Measurements from ENCODE around the gene SVOP. TPM values are rescaled to one million over a fixed set of nuclear protein-coding genes. Genes with fewer than 3 reads are reported as not detected.

Gene SVOP
- total RNA-seq, 1 donor from 2014 or later = not detected

GRCh38 chr12:109014984-109015765 lies 5.7 kb downstream of the SVOP start:
- H3K27ac Mint-ChIP-seq (ENCODE audit: unreplicated experiment) = no peak overlapping the region
- H3K4me1 Mint-ChIP-seq (ENCODE audit: low read depth) = no peaks in the 10 kb centered on the region
- TF ChIP-seq, protein P1, sequence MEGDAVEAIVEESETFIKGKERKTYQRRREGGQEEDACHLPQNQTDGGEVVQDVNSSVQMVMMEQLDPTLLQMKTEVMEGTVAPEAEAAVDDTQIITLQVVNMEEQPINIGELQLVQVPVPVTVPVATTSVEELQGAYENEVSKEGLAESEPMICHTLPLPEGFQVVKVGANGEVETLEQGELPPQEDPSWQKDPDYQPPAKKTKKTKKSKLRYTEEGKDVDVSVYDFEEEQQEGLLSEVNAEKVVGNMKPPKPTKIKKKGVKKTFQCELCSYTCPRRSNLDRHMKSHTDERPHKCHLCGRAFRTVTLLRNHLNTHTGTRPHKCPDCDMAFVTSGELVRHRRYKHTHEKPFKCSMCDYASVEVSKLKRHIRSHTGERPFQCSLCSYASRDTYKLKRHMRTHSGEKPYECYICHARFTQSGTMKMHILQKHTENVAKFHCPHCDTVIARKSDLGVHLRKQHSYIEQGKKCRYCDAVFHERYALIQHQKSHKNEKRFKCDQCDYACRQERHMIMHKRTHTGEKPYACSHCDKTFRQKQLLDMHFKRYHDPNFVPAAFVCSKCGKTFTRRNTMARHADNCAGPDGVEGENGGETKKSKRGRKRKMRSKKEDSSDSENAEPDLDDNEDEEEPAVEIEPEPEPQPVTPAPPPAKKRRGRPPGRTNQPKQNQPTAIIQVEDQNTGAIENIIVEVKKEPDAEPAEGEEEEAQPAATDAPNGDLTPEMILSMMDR (IDR thresholded peaks at IDR 0.05) = no peak
- no peaks in the 10 kb centered on the region for H3K9me3 Mint-ChIP-seq (ENCODE audit: low read depth)
- DNase-seq (ENCODE audit: low spot score) = no peak
- no peaks in the 10 kb centered on the region for H3K36me3 Mint-ChIP-seq (ENCODE audit: low read depth)
- peaks cover 45% of the 10 kb centered on the region for H3K27me3 Mint-ChIP-seq (ENCODE audit: low read depth)
- H3K4me3 Mint-ChIP-seq (ENCODE audit: unreplicated experiment) = no peak overlapping the region

DNA sequence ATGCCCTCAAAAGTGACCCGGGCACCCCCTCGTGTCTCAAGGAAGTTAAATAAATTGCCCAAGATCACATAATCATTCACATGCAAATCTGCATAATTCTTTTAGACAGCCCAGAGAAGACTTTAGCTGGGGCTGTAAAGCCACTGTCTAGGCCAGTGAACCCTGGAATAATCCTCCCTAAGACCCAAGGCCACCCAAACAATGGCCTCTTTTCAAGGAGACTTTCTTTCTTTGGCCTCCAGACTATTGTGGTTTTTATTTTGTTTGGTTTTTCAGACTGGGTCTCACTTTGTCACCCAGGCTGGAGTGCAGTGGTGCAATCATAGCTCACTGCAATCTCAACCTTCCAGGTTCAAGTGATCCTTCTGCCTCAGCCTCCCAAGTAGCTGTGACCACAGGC lies 10.6 kb downstream of the SVOP start:
- H3K4me3 Mint-ChIP-seq (ENCODE audit: unreplicated experiment) = no peak overlapping the region
- H3K27ac Mint-ChIP-seq (ENCODE audit: unreplicated experiment) = no peak overlapping the region
- peaks cover 1% of the 10 kb centered on the region for H3K36me3 Mint-ChIP-seq (ENCODE audit: low read depth)
- no peaks in the 10 kb centered on the region for H3K9me3 Mint-ChIP-seq (ENCODE audit: low read depth)
- DNase-seq (ENCODE audit: low spot score) = no peak
- TF ChIP-seq, protein P1 (IDR thresholded peaks at IDR 0.05) = no peak
- H3K27me3 Mint-ChIP-seq (ENCODE audit: low read depth) = peaks cover 49% of the 10 kb centered on the region
- no peaks in the 10 kb centered on the region for H3K4me1 Mint-ChIP-seq (ENCODE audit: low read depth)

DNA sequence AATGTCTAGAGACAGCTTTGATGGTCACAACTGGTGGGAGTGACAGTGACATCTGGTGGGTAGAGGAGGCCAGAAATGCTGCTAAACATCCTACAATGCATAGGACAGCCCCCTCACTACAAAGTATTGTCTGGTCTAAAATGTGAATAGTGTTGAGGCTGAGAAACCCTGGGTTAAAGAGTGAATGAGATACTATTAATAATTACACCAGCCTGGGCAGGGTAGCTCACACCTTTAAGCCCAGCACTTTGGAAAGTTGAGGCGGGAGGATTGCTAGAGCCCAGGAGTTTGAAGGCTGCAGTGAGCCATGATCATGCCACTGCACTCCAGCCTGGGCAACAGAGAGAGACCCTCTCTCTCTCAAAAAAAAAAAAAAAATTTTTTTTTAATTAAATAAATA lies 11.1 kb downstream of the SVOP start:
- Mint-ChIP-seq H3K27ac (ENCODE audit: unreplicated experiment) (no peak overlapping the region), H3K4me1 (ENCODE audit: low read depth) (no peaks in the 10 kb centered on the region), H3K36me3 (ENCODE audit: low read depth) (peaks cover 1% of the 10 kb centered on the region), H3K9me3 (ENCODE audit: low read depth) (no peaks in the 10 kb centered on the region), H3K4me3 (ENCODE audit: unreplicated experiment) (no peak overlapping the region), H3K27me3 (ENCODE audit: low read depth) (peaks cover 47% of the 10 kb centered on the region)
- TF ChIP-seq, protein P1 (IDR thresholded peaks at IDR 0.05) = no peak
- DNase-seq (ENCODE audit: low spot score) = no peak

- Mint-ChIP-seq H3K4me3 (ENCODE audit: unreplicated experiment) (no peak overlapping the region), H3K27me3 (ENCODE audit: low read depth) (peaks cover 26% of the 10 kb centered on the region), H3K9me3 (ENCODE audit: low read depth) (no peaks in the 10 kb centered on the region), H3K4me1 (ENCODE audit: low read depth) (peaks cover 3% of the 10 kb centered on the region), H3K27ac (ENCODE audit: unreplicated experiment) (no peak overlapping the region), H3K36me3 (ENCODE audit: low read depth) (peaks cover 1% of the 10 kb centered on the region)
- DNase-seq (ENCODE audit: low spot score) = no peak
- TF ChIP-seq, protein P1 (IDR thresholded peaks at IDR 0.05) = no peak
Observed at GRCh38 chr12:109004017-109004416, 16.9 kb downstream of the SVOP start.

- Mint-ChIP-seq H3K27ac (ENCODE audit: unreplicated experiment) (no peak overlapping the region), H3K36me3 (ENCODE audit: low read depth) (no peaks in the 10 kb centered on the region), H3K4me1 (ENCODE audit: low read depth) (peaks cover 6% of the 10 kb centered on the region), H3K9me3 (ENCODE audit: low read depth) (no peaks in the 10 kb centered on the region), H3K4me3 (ENCODE audit: unreplicated experiment) (peak overlapping the region; percentile 45), H3K27me3 (ENCODE audit: low read depth) (no peaks in the 10 kb centered on the region)
- DNase-seq (ENCODE audit: low spot score) = no peak
- TF ChIP-seq, protein P1 (IDR thresholded peaks at IDR 0.05) = no peak
Observed at GRCh38 chr12:108996320-108996719, 24.5 kb downstream of the SVOP start.
